Measurements from ENCODE around the gene MCCC1.

DNA sequence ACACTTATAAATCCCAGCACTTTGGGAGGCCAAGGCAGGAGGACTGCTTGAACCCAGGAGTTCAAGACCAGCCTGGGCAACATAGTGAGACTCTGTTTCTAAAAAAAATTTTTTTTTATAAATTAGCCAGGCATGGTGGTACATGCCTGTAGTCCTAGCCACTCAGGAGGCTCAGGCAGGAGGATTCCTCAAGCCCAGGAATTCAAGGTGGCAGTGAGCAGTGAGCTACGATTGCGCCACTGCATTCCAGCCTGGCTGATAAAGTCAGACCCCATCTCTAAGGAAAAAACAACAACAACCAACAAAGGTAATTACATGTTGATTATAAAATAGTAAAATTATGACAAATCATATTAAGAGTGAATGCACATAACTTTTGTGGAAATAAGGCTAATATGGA, 40.9 kb downstream of the MCCC1 start:
- TF ChIP-seq HNRNPL (IDR thresholded peaks at IDR 0.05; ENCODE audit: low read depth, low read length) (no peak), ZNF773 (CRISPR knock-in tag; IDR thresholded peaks at IDR 0.05; ENCODE audit: borderline replicate concordance) (no peak), POLR2AphosphoS5 (IDR thresholded peaks at IDR 0.05; ENCODE audit: low read depth, low read length) (no peak), KDM1A (CRISPR knock-in tag; IDR thresholded peaks at IDR 0.05) (no peak), ATF3 (CRISPR knock-in tag; IDR thresholded peaks at IDR 0.05) (no peak), MAZ (IDR thresholded peaks at IDR 0.05; ENCODE audit: borderline replicate concordance, low read depth, low read length) (no peak), MAZ (CRISPR knock-in tag; IDR thresholded peaks at IDR 0.05; ENCODE audit: low read depth) (no peak), HDAC2 (CRISPR knock-in tag; IDR thresholded peaks at IDR 0.05) (no peak)

All from HepG2 (cell line).